ENCODE measurements around the gene JUNB.

- TF ChIP-seq ZBTB33 (CRISPR knock-in tag; IDR thresholded peaks at IDR 0.05) (no peak), ATF3 (CRISPR knock-in tag; IDR thresholded peaks at IDR 0.05) (no peak), NR2C2 (CRISPR knock-in tag; IDR thresholded peaks at IDR 0.05; ENCODE audit: borderline replicate concordance) (no peak), BRCA1 (CRISPR knock-in tag; IDR thresholded peaks at IDR 0.05) (no peak), HDAC6 (IDR thresholded peaks at IDR 0.05; ENCODE audit: low read depth, low read length) (no peak), SP2 (CRISPR knock-in tag; IDR thresholded peaks at IDR 0.05) (no peak), ZFAT (CRISPR knock-in tag; conservative IDR thresholded peaks at IDR 0.05) (no peak), ZNF367 (CRISPR knock-in tag; IDR thresholded peaks at IDR 0.05; ENCODE audit: borderline replicate concordance) (no peak), AFF4 (CRISPR knock-in tag; IDR thresholded peaks at IDR 0.05) (no peak)
- TF ChIP-seq, protein P1, sequence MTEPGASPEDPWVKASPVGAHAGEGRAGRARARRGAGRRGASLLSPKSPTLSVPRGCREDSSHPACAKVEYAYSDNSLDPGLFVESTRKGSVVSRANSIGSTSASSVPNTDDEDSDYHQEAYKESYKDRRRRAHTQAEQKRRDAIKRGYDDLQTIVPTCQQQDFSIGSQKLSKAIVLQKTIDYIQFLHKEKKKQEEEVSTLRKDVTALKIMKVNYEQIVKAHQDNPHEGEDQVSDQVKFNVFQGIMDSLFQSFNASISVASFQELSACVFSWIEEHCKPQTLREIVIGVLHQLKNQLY (CRISPR knock-in tag; IDR thresholded peaks at IDR 0.05): no peak
Measured at GRCh38 chr19:12788682-12789097, 2.6 kb upstream of the JUNB start.

Measured in HepG2 (cell line).